Activated CD8-positive, alpha-beta T cell treated with anti-CD3 and anti-CD28 coated beads for 36 hours (primary cell): Measurements from ENCODE around the gene CCRL2. TPM values are rescaled to one million over a fixed set of nuclear protein-coding genes. Genes with fewer than 3 reads are reported as not detected.

ENCODE experiments used
- ATAC-seq: fragments of 200-7000 bp; cut with Tn5 transposase; one replicate; pipeline ENCODE4 v1.10.0; 2021; ENCODE audit warnings: mild to moderate bottlenecking, moderate library complexity
- CTCF ChIA-PET: fragments of 350-600 bp; sonication (Branson Sonifier 250); formaldehyde crosslinking; loops from one replicate; lab custom pipeline; 2021; ENCODE audit warnings: antibody characterized with exemption; lab: Charles Lee
- POLR2A ChIA-PET: fragments of 350-600 bp; sonication (Branson Sonifier 250); formaldehyde crosslinking; loops from one replicate; lab custom pipeline; 2021; ENCODE audit warnings: antibody characterized with exemption; lab: Charles Lee
- DNase-seq: peaks from one replicate; pipeline ENCODE4 v3.0.0-alpha.2; 2020
- H3K27ac Mint-ChIP-seq: one replicate; pipeline ENCODE4 v1.8.0; 2021; ENCODE audit warnings: mild to moderate bottlenecking, mixed read lengths
- H3K27me3 Mint-ChIP-seq: one replicate; pipeline ENCODE4 v1.8.0; 2021; ENCODE audit warnings: mixed read lengths
- H3K36me3 Mint-ChIP-seq: one replicate; pipeline ENCODE4 v1.8.0; 2021; ENCODE audit warnings: low read depth, mixed read lengths
- H3K4me1 Mint-ChIP-seq: one replicate; pipeline ENCODE4 v1.8.0; 2021; ENCODE audit warnings: low read depth, mixed read lengths
- H3K4me3 Mint-ChIP-seq: one replicate; pipeline ENCODE4 v1.8.0; 2021; ENCODE audit warnings: mild to moderate bottlenecking, moderate library complexity, mixed read lengths
- H3K9me3 Mint-ChIP-seq: one replicate; pipeline ENCODE4 v1.8.0; 2021; ENCODE audit warnings: mixed read lengths
- intact Hi-C: fragments of 100-400 bp; cut with micrococcal nuclease; formaldehyde crosslinking; loops from one replicate; pipeline ENCODE4 v1.10.0; 2022
- total RNA-seq, 2 experiments: library from RNA; stranded (reverse); gene quantifications; one replicate each; pipeline ENCODE4 v1.2.3, GENCODE V29; 2021
- TF ChIP-seq, protein P1 (sequence below): fragments of 200-600 bp; IDR thresholded peaks from one replicate; pipeline ENCODE4 v1.8.0; 2022; ENCODE audit warnings: antibody characterized with exemption, mild to moderate bottlenecking

The CCRL2 gene
- total RNA-seq, 2 experiments from 2014 or later: 2.8 TPM

DNA sequence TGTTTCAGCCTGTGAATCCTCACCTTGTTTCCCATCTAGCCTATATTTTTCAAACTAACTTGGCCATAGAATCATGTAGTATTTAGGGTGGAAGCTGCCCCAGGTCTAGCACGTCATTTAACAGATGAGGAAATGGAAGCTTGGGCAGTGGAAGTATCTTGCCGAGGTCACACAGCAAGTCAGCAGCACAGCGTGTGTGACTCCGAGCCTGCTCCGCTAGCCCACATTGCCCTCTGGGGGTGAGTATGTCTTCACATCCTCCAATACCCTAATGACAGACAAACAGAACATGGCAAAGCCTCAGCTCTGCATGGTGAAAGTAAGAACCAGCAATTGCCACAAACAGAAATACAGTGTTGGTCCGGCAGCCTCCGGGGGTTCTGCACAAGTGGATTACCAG, 38.5 kb upstream of the CCRL2 start:
- Mint-ChIP-seq H3K27ac (peak overlapping the region; percentile 79), H3K9me3 (no peaks in the 10 kb centered on the region), H3K36me3 (no peaks in the 10 kb centered on the region), H3K4me3 (no peak overlapping the region), H3K27me3 (peaks cover 6% of the 10 kb centered on the region), H3K4me1 (peaks cover 43% of the 10 kb centered on the region)
- DNase-seq (peak; percentile 79), ATAC-seq (peak; percentile 55)
- TF ChIP-seq, protein P1, sequence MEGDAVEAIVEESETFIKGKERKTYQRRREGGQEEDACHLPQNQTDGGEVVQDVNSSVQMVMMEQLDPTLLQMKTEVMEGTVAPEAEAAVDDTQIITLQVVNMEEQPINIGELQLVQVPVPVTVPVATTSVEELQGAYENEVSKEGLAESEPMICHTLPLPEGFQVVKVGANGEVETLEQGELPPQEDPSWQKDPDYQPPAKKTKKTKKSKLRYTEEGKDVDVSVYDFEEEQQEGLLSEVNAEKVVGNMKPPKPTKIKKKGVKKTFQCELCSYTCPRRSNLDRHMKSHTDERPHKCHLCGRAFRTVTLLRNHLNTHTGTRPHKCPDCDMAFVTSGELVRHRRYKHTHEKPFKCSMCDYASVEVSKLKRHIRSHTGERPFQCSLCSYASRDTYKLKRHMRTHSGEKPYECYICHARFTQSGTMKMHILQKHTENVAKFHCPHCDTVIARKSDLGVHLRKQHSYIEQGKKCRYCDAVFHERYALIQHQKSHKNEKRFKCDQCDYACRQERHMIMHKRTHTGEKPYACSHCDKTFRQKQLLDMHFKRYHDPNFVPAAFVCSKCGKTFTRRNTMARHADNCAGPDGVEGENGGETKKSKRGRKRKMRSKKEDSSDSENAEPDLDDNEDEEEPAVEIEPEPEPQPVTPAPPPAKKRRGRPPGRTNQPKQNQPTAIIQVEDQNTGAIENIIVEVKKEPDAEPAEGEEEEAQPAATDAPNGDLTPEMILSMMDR: peak; percentile 44
- POLR2A ChIA-PET: interaction anchor here (1.0 to 3.8 kb wide), 9 partner anchors 8 to 271 kb away, joined by 3 to 25 read pairs (median 7); no protein-coding TSS in a partner anchor
- CTCF ChIA-PET: interaction anchor here (0.7 to 10.3 kb wide), 28 partner anchors 9 to 430 kb away, joined by 3 to 156 read pairs (median 10); partner anchors contain the start of genes CCR1 and CCR2
- intact Hi-C loops: no loop called here

DNA sequence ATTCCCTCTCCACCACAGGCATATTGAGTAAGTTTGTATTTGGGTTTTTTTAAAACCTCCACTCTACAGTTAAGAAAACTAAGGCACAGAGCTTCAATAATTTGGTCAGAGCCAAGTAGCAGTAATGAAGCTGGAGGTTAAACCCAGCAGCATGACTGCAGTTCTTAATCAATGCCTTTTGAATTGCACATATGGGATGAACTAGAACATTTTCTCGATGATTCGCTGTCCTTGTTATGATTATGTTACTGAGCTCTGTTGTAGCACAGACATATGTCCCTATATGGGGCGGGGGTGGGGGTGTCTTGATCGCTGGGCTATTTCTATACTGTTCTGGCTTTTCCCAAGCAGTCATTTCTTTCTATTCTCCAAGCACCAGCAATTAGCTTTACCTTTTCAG, 37.9 kb upstream of the CCRL2 start:
- Mint-ChIP-seq H3K36me3 (no peaks in the 10 kb centered on the region), H3K4me3 (no peak overlapping the region), H3K27me3 (peaks cover 6% of the 10 kb centered on the region), H3K9me3 (no peaks in the 10 kb centered on the region), H3K4me1 (peaks cover 43% of the 10 kb centered on the region), H3K27ac (peak overlapping the region; percentile 84)
- no peak for ATAC-seq
- TF ChIP-seq, protein P1: no peak
- DNase-seq: no peak
- ChIA-PET CTCF (interaction anchor here (0.7 to 10.3 kb wide), 31 partner anchors 9 to 430 kb away, joined by 3 to 156 read pairs (median 7); partner anchors contain the start of genes CCR1 and CCR2), POLR2A (interaction anchor here (1.0 to 3.8 kb wide), 15 partner anchors 9 to 426 kb away, joined by 3 to 25 read pairs (median 4); partner anchors contain the start of genes CCR1 and CXCR6)
- intact Hi-C loops: no loop called here

DNA sequence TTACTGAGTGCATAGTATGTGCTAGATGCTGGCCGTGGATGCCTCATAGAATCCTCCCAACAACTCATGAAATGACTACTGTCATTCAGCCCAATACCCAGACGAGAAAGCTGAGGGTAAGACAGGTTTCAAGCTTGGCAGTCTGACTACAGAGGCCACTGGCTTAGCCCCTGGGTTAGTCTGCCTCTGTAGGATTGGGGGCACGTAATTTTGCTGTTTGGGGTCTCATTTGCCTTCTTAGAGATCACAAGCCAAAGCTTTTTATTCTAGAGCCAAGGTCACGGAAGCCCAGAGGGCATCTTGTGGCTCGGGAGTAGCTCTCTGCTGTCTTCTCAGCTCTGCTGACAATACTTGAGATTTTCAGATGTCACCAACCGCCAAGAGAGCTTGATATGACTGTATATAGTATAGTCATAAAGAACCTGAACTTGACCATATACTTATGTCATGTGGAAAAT, 37.4 kb upstream of the CCRL2 start:
- POLR2A ChIA-PET: interaction anchor here (0.9 to 3.8 kb wide), 13 partner anchors 9 to 427 kb away, joined by 3 to 25 read pairs (median 4); partner anchors contain the start of genes CCR1 and CXCR6
- DNase-seq: peak; percentile 63

DNA sequence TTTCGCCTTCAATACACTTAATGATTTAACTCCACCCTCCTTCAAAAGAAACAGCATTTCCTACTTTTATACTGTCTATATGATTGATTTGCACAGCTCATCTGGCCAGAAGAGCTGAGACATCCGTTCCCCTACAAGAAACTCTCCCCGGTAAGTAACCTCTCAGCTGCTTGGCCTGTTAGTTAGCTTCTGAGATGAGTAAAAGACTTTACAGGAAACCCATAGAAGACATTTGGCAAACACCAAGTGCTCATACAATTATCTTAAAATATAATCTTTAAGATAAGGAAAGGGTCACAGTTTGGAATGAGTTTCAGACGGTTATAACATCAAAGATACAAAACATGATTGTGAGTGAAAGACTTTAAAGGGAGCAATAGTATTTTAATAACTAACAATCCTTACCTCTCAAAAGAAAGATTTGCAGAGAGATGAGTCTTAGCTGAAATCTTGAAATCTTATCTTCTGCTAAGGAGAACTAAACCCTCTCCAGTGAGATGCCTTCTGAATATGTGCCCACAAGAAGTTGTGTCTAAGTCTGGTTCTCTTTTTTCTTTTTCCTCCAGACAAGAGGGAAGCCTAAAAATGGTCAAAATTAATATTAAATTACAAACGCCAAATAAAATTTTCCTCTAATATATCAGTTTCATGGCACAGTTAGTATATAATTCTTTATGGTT, 36.1 kb upstream of the CCRL2 start, which contains the start of gene CCR5:
CCR5 (plus strand) TSS at position 108 of the 680 bp plus-strand sequence. CDS start 1,957 bp downstream, outside the sequence.
- CTCF ChIA-PET: interaction anchor here (0.9 to 10.3 kb wide), 27 partner anchors 11 to 432 kb away, joined by 3 to 156 read pairs (median 10); partner anchors contain the start of genes CCR1, CCR2, CCR5AS and CCRL2
- TF ChIP-seq, protein P1: no peak
- DNase-seq: peak; percentile 55
- H3K27me3 Mint-ChIP-seq: peaks cover 12% of the 10 kb centered on the region
- H3K27ac Mint-ChIP-seq: peak within 1 kb of the TSS; percentile 84
- H3K9me3 Mint-ChIP-seq: no peaks in the 10 kb centered on the region
- intact Hi-C loops: loop anchor here (5.0 to 10.0 kb wide), 5 partner anchors 79 to 426 kb away; partner anchors contain the start of genes CCR1 and CXCR6
- H3K4me1 Mint-ChIP-seq: peaks cover 58% of the 10 kb centered on the region
- POLR2A ChIA-PET: interaction anchor here (1.3 to 3.8 kb wide), 7 partner anchors 11 to 420 kb away, joined by 3 to 25 read pairs (median 12); partner anchors contain the start of gene CCR1
- peak; percentile 54 for ATAC-seq
- no peaks in the 10 kb centered on the region for H3K36me3 Mint-ChIP-seq
- peak within 1 kb of the TSS; percentile 54 for H3K4me3 Mint-ChIP-seq

More for the DNA sequence above, 37.4 kb upstream of the CCRL2 start:
- peaks cover 48% of the 10 kb centered on the region for H3K4me1 Mint-ChIP-seq
- no peaks in the 10 kb centered on the region for H3K36me3 Mint-ChIP-seq
- TF ChIP-seq, protein P1: no peak
- peak; percentile 73 for ATAC-seq
- intact Hi-C loops: loop anchor here (5.0 to 10.0 kb wide), 5 partner anchors 77 to 425 kb away; partner anchors contain the start of genes CCR1 and CXCR6
- H3K4me3 Mint-ChIP-seq: peak overlapping the region; percentile 30
- peaks cover 10% of the 10 kb centered on the region for H3K27me3 Mint-ChIP-seq
- H3K9me3 Mint-ChIP-seq: no peaks in the 10 kb centered on the region
- H3K27ac Mint-ChIP-seq: peak overlapping the region; percentile 84
- CTCF ChIA-PET: interaction anchor here (1.0 to 10.3 kb wide), 29 partner anchors 8 to 431 kb away, joined by 3 to 156 read pairs (median 11); partner anchors contain the start of genes CCR1, CCR2, CCR5AS and CCRL2
